HG03095 (cell line): Measurements from ENCODE around the gene USP31.
"Not testable (repeated sequence)": the region's sequence is repeated elsewhere in the genome, so short reads cannot be mapped to it uniquely, and the experiment has no call there.

ENCODE experiments used
- ATAC-seq: cut with Tn5 transposase; IDR thresholded peaks from one replicate; pipeline ENCODE4 v1.9.1; 2021; ENCODE audit warnings: moderate library complexity; ENCODE audit not compliant: unreplicated experiment

USP31 gene

DNA sequence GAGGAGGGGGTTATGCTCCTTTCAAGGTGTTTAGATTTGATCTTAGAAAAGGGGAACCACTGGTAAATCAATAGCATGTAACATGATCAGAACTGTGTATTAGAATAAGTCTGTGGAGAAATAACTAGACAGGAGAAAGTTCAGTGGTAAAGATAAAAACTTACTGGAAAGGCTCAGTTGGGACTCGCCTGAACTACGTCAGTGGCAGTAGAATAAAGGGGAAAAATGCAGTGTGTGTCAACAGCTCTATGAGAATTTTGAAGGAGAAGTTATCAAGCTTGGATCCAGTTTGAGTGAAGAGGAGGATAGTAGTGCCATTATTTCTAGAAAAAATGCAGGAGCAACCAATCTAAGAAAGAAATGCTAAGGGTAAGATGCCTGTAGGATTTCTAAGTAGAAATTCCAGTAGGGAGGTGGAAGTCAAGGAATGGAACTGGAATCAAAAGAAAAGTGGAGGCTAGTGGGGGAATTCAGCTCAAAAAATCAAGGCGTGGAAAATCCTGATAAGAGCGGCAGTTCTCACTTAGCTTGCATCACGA is 48.2 kb downstream of the USP31 start:
- no peak for ATAC-seq

DNA sequence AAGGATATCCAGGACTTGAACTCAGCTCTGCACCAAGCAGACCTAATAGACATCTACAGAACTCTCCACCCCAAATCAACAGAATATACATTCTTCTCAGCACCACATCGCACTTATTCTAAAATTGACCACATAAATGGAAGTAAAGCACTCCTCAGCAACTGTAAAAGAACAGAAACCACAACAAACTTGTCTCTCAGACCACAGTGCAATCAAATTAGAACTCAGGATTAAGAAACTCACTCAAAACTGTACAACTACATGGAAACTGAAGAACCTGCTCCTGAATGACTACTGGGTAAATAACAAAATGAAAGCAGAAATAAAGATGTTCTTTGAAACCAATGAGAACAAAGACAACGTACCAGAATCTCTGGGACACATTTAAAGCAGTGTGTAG is 52.8 kb downstream of the USP31 start:
- not testable (repeated sequence) for ATAC-seq

DNA sequence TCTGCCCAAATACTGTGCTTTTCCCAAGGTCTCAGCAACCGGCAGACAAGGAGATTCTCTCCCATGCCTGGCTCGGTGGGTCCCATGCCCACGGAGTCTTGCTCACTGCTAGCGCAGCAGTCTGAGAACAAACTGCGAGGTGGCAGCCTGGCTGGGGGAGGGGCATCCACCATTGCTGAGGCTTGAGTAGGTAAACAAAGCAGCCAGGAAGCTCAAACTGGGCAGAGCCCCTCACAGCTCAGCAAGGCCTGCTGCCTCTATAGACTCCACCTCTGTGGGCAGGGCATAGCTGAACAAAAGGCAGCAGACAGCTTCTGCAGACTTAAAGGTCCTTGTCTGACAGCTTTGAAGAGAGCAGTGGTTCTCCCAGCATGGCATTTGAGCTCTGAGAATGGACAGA is 55.1 kb downstream of the USP31 start:
- not testable (repeated sequence) for ATAC-seq

DNA sequence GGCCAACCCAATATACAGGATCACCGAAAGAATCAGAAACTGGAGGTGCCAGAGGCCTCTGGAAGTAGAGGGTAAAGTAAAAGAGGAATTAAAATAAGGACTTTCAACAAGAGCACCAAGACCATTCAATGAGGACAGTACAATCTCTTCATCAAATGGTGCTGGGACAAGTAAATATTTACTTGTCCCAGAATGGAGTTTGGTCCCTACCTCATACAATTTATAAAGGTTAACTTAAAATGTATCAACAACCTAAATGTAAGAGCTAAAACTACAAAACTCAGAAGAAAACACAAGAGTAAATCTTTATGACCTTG is 56.5 kb downstream of the USP31 start:
- no peak for ATAC-seq

DNA sequence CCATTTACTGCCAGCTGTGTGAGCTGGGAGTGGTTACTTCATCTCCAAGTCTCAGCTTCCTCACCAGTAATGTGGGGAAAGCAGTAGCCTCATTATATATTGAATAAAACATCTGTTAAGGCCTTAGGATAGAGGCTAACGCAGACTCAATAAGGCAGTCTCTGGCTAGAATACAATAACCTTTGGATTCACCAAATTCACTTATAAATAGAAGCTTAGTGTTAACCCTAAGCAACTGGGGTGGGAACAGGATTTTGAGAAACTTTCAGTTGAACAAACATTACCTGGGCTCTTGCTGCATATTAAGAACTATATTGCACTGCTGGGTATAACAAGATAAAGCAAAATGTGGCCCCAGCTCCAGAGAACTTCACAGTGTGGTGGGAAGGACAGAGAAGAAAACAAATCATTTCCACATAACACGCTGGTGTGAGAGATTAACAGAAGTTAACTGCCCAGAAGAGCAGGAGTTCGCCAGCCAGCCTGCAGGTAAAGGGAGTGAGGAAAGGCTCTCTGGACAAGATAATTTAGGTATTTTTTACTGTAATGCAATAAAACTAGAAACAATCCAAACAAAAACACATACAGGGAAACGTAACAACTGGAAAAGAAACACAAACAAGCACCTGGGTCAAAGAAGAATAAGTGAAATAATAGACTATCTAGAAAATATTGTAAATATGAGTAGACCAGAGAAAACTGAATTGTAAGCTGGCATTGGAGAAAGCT is 57.0 kb downstream of the USP31 start:
- no peak for ATAC-seq

DNA sequence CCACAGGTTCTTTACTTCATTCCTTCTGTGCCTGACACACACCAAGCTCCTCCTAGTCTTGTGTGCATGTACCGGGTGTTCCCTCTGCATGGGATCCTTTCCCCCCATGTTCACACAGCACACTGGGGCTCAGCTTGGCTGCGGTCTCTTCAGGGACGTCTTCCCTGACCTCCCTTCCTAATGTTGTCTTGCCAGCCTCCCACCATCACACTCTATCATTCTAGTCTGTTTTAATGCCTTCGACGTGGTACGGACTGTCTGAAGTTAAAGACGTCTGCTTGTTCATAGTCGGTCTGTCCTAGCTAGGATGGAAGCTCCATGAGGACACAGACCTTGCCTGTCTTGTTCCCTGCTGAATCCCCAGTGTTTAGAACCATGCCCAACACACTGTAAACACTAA is 60.1 kb downstream of the USP31 start:
- no peak for ATAC-seq

DNA sequence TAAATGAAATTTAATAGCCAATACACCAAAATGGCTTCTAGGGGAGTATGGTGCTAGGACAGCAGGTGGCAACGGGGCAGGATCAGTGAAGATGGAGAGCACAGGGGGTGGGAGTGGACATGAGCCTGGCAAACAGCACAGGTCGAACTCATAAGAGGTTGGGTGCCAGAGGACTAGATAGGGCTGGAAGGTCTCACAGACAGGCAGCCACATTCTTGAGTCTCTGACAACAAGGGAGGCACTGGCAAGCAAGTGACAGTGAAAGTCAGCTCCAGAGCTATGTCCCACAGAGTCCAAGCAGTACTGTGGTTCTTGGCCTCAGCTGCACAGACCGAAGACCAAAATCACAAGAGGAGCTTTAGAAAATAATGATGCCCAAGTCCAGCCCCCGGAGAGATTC is 61.2 kb downstream of the USP31 start:
- ATAC-seq = no peak

DNA sequence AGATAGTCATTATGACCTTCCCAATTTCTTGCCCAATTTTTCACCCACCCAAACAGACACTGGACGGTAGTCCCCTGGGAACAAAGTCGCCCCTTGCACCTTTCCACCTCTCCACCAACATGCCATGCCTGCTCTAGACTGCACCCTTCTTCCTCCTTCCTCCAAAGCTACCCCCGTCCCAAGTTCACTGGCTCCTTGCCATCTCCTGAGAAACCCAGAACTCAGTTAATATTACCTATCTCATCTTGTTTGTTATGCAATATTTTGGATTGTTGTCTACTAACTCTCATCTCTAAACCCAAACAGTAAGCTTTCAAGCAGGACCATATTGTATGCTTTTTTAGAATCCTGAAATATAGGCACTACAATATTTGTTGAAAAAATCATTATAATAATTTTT is 63.3 kb downstream of the USP31 start:
- no peak for ATAC-seq

DNA sequence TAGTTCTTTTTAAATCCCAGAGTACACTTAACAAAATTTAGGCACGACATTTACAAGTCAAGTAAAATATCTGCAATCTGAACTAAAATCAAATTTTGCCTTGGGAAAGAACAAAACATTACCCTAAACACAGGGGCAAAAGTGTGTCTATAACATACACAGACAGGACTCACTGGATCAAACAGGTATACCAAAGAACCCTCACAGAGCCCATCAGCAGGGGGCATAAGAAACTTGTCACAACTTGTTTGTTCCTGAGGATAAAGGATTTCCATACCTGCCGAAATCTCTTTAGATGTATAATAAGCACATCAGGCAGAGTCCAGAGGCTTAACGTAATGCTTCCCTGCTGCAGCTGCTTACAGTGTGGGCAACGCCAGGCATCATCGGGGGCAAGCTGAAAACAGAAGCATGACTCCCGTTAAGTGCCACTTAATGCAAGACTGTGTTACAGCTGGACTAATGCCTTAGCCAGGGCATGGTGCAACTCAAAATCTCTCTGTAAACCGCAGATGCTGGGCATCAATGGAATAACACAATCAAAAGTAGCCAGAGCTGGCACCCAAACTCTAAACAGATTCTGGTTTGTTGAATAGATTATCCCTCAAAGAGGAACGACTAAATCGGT is 67.0 kb downstream of the USP31 start:
- no peak for ATAC-seq

DNA sequence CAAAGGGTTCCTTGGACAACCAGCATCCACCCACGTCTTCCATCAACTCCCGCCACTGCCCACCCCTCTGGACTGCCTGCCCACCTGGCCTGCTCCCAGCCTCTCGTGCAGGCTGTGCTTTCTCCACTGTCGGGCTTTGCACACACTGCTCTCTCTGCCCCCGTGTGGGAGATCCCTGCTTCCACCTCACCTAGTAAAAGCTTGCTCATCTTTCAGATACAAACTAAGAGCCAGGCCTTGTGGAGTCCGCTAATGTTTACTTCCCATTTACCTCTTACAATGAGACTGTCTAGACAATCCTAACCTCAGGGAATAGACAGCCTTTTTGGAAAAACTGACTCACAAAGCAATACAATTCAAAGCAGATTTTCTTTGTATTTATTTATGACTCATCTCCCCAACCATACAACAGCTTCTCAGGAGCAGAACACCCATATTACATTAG is 67.6 kb downstream of the USP31 start:
- ATAC-seq = no peak

DNA sequence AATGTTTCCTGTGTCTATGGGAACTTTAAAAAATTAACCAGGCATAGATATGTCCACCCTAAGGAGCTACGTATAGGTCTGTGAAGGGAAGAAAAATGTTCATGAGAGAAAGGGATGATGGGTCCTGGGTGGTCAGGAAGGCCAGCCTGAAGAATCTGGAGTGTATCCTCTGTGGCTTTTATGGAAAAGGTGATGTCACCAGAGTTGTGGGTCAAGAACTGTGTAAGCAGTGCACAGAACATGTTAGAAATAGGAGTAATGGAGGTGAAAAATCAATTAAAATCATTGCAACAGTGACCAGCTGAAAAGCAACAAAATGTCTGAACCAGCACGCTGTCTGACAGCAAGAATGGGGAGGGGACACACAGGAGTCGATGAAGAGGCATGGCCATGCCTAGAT is 68.5 kb downstream of the USP31 start:
- no peak for ATAC-seq

DNA sequence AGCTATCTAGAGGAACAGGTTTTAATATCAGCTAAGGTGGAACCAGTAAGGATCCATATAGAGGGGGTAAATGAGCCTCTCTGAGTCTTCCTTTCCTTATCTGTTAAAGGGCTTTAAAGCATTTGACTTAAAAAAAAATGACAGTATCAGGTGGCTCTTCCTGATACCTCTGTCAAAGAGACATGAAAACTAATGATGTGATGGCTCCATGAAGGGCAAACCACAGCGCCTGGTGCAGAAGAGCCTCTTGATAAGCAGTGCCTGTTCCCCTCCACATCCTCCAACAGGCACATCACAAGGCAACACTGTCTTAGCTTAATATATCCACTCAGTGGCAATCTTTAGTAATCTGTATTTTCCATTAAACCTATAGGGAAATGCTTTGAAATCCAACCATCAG is 68.9 kb downstream of the USP31 start:
- ATAC-seq = no peak

DNA sequence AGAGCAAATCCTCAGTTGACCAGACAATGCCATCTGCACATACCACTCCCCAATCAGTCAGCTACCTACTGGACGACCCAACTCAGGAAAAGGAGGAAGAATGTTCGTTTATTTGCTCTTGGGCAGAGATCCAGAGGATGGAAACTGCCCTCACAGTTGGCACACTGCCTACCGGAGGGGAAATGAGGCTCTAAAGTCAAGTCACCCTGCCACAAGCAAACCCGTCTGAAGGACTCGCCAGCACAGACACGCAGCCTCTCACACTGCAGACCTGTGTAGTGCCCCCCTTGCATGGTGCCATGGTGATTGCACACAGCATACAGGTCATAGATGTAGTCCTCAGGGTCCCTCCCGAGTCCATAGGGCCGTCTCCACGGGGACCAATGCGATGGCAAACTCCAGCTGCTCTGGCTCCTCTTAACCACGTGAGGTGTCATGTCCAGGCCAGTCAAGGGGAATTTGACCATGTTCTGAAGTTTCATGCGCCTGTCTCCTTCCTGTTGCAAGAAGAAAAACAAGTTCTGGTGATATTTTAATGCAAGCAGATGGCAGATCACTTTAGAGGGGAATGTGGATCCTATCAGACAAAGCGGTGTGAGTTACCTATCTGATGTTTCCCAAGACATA is 69.5 kb downstream of the USP31 start:
- ATAC-seq = no peak

DNA sequence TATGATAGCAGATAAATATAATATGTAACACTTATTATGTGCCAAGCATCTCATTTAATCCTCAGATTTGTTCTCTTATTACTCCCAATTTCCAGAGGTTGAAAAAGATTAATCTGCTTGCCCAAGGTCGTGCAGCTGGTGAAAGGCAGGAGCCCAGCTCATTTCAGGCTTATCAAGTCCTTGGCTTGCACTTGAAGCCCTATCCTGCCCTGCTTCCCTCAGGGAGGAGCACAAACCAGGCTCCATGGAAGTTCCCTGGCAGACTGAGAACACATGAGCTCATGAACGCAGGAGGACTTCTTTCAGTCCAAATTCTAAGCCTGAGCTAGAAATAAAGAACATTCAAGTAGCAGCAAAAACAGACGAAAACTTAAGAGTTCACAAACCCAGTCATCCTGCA is 74.8 kb downstream of the USP31 start:
- ATAC-seq = no peak

DNA sequence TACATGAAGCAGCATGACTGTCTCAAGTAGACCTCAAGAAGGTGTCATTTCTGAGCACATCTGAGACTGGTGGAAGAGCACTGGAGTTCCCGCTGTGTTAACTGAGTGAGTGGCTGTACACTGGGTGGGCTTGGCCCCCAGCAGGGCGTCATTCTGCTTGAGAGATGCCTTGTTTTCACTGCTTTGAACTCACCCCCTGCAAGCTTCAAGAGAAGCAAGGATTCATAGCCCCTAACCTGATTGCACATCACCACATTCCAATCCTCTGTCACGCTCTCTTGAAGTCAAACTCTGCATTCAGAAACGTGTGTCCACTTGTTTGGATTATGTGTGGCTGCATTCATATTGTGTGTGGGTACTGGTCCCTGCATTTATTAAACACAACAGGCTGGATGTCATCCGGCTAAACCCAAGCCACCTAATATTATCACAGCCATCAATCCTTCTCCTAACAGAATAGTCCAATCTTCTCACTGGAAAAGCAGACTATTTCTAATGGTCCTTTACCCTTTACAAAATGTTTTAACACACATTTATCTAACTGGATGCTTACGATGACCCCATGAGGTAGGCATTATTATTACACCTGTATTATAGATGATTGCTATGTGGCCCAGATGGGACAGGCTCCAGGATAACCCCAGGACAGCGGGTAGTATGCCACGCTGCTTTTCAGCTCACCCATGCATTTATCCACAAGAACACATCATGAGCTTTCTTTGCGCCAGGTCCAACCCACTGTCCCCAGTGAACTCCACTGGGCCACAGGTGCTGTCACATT is 76.3 kb downstream of the USP31 start:
- ATAC-seq = no peak

DNA sequence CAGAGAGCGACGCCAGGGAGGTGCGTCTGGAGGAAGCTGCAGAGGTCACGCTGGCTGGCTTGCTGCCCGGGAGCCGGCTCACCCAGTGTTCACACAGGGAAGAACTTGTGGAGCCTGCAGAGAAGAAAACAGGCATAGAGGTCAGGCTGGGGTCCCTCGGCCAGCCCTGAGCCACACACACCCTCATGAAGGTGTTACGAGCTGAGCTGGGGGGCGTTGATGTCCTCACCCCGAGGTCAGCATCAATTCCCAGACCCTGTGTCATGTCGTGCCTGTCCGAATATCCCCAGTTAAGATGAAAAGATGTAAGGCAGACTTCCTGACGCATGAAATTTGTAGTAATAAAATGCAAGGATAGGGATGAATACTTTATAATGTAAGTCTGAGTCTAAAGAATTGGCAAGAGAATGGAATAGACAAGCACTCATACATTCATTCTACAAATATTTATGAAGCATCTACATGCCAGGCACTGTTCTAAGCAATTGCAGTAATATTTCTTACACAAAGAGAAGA is 77.1 kb downstream of the USP31 start:
- no peak for ATAC-seq

DNA sequence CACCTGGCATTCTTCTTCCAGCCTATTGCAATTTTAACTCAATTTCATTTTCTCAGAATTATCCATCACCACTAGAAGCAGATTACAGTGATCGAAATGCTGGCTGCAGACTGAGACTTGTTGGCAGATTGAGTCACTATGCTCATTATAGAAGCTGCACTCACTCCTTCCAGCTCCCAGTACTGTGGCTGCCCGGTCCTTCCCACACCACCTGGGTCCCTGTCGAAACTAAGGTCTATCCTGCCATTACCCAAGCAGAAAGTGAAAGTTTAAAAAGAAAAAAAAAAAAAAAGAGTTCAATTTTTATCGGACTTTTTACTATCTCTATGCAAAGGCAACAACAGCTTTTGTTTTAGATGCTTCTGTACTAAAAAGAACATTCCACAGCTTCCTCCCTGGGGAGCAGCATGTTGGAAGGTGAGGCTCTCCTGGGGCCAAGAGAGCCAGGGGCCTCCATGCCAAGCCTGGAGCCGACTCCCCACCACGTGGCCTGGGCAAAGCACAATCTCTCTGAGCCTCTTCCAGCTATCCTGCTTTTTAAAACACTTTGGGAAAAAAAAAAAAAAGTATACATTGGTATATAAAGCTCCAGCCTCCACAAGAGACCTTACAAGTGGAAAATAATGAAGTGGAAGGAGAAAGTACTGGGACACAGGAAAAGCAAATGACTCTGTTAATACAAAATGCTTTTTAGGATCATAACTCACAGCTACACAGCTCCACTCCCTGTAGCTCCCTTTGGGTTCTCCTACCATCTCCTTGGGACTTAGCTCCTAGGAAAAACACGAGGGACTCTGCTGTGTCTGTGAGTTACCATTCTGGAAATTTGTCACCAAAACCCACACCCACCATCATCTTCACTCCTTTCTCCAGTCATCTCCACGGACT is 77.8 kb downstream of the USP31 start:
- no peak for ATAC-seq

DNA sequence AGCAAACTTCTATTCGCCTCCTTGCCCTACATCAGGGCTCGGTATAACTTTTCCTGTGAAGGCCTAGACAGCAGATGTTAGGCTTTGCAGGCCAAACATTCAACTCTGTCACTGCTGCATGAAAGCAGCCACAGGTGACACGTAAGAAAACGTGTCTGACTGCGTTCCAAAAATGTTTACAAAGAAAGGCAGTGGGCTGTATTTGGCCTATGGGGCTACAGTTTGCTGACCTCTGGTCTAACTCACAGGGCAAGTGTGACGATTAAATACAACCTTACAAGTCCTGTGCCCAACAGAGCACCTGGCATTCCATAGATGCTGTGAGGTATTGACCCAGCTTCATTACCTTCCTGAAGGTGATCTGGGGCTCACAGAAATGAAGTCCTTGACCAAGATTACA is 79.4 kb downstream of the USP31 start:
- no peak for ATAC-seq

DNA sequence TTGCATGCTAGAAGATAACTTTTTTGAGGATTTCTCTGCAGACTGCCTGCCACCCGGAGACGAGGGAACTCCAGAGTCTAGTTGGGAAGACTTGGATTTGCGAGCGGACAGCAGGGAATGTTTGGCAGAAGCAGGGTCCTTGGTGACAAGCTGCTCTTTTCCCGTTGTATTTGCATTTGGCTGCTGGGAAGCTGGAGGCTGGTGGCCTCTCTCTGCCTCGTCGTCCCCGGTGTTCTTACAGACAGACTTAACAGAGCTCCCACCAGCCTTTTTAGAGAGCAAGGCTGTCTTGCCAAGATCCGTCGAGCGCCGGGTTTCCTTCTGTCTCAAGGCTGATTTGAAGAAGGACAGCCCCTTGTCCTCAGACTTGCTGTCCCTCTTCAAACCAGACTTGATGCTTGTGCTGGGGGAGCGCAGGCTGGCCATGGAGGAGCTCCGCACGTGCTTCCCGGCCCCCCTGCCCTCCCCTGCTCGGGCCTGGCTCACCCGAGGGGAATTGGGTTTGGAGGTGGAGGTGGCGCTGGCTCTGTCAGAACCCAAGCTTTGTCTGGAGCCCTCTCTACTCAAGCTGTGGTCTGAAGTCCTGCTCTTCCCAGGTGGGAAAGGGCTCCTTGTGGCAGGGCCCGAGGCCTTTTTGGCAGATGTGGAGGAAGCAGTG is 81.0 kb downstream of the USP31 start:
- no peak for ATAC-seq

DNA sequence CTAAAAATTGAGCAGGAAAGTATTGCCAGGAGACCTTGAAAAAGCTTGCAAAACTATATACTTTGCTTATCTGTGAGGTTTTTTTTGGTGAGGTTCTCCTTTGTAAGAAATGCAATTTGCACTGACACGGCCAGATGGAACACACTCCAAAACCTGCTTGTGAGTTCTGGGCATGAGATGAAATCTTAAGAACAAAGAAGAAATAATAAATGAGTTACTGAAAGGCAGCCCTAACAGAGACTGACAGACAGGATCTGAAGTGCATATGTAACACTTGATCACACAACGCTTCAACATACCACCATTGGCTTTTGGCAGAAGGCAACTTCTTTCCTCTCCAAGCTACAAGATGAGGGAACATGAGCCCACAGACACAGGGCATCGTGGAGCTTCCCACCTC is 82.6 kb downstream of the USP31 start:
- no peak for ATAC-seq
